ENCODE measurements around the gene LOC101059915.

LOC101059915 gene

DNA sequence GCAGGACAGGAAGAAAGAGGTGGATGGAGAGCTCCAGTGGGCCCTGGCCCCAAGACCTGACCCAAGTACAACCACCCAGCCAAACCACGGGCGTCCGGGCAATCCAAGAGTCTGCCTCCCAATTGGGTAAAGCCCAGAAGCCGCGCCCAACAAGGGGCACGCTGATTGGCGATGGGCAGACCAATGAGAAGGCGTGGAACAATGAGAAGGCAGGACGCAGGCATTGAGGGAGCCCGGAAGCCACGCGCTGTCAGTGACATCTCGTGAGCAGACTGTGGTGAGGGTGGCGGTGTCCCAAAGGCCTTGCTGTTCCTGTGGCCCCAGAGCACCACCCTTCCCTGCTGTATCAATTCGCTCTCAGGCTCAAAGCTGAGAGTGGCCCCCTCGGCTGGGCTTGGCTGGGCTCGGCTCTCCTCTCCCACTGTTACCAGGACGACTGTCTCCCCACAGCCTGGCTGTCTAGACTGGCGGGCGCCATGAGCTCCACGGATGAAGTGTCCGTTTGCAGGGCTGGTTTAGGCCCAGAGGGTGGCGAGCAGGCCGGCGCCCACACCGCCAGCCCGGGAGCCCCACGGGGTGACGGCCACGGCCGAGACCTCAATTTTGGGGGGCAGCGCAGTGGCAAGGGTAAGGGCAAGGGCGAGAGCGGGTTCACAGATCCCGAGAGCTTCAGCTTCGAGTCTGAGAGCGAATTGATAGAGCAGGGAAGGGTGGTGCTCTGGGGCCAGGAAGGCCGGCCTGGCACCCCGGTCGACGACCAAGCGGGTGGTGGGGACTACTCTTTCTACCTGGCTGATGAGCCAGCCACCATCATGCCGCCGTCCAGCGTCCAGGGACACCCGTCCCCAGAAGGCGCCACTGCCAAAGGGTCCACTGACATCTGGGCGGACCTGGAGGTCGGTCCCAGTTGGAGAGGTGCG is at the start of gene LOC101059915:
Gene LOC101059915, plus strand, starts transcription at position 219 of the 920 bp plus-strand sequence.
- H3K23ac ChIP-seq (ENCODE audit: low read length): no peak within 1 kb of the TSS
- H2BK120ac ChIP-seq (ENCODE audit: insufficient read depth, low read length, poor library complexity): no peak within 1 kb of the TSS
- no peak within 1 kb of the TSS for H4K91ac ChIP-seq (ENCODE audit: low read depth, low read length)
- no peak within 1 kb of the TSS for H3K9ac ChIP-seq (ENCODE audit: low read length)
- no peak within 1 kb of the TSS for H3K27ac ChIP-seq (ENCODE audit: low read depth, low read length)
- H3K18ac ChIP-seq (ENCODE audit: low read length): no peak within 1 kb of the TSS
- H3K36me3 ChIP-seq (ENCODE audit: control insufficient read depth in 1 of 2, insufficient read depth in 2 of 2, low read length in 2 of 2): no peaks in the 10 kb centered on the region
- no peak for DNase-seq
- H3K79me1 ChIP-seq (ENCODE audit: low read length): no peaks in the 10 kb centered on the region
- H2AFZ ChIP-seq (ENCODE audit: insufficient read depth, low read length, poor library complexity): no peak within 1 kb of the TSS
- no peaks in the 10 kb centered on the region for H3K27me3 ChIP-seq (ENCODE audit: insufficient read depth, low read length)
- no peaks in the 10 kb centered on the region for H3K79me2 ChIP-seq (ENCODE audit: control insufficient read depth, insufficient read depth, low read length, poor library complexity)
- H3K4me3 ChIP-seq (ENCODE audit: low read depth, low read length): no peak within 1 kb of the TSS
- H4K8ac ChIP-seq (ENCODE audit: low read depth, low read length): no peak within 1 kb of the TSS
- peaks cover 2% of the 10 kb centered on the region for H3K9me3 ChIP-seq (ENCODE audit: insufficient read depth, low read depth, low read length)
- no peak within 1 kb of the TSS for H4K12ac ChIP-seq (ENCODE audit: low read depth, low read length)
- no peak within 1 kb of the TSS for H3K4me2 ChIP-seq (ENCODE audit: low read length)
- H3K4ac ChIP-seq (ENCODE audit: low read depth, low read length): no peak within 1 kb of the TSS
- H3K14ac ChIP-seq (ENCODE audit: low read length): no peak within 1 kb of the TSS
- WGBS (ENCODE audit: extremely low coverage, insufficient coverage, insufficient read length): no CpG with 5 or more reads among the region's 50 CpGs
- H2BK5ac ChIP-seq (ENCODE audit: low read depth, low read length, poor library complexity): no peak within 1 kb of the TSS
- H3K4me1 ChIP-seq (ENCODE audit: control insufficient read depth in 1 of 2, insufficient read depth in 2 of 2, low read length in 2 of 2): peaks cover 0 to 8% of the 10 kb centered on the region in 2 experiments
- no peak within 1 kb of the TSS for H2BK12ac ChIP-seq (ENCODE audit: low read length)
- H2AK5ac ChIP-seq (ENCODE audit: low read length): no peak within 1 kb of the TSS

DNA sequence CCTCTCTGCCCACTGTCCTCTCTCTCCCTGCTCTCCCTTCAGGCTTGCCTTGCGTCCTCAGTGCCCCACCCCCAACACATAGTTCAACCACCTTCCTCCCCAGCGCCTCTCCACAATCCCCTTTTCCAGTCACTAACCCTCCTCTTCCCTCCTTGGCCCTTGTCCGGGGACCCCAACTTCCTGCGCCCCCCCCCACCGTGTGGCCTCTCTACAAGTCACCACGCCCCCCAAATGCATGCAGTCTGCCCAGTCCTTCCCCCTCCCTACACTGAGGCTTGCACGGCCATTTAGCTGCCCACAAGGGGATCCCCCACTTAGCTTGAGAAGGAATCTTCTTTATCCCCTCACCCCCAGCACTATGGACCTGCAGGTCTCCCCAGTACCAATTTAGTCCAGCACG is 49.6 kb upstream of the LOC101059915 start:
- H3K4me2 ChIP-seq (ENCODE audit: low read length): no peak overlapping the region
- no peak overlapping the region for H4K12ac ChIP-seq (ENCODE audit: low read depth, low read length)
- H2AK5ac ChIP-seq (ENCODE audit: low read length): no peak overlapping the region
- no peaks in the 10 kb centered on the region for H3K79me2 ChIP-seq (ENCODE audit: control insufficient read depth, insufficient read depth, low read length, poor library complexity)
- no CpG with 5 or more reads among the region's 8 CpGs for WGBS (ENCODE audit: extremely low coverage, insufficient coverage, insufficient read length)
- H2BK120ac ChIP-seq (ENCODE audit: insufficient read depth, low read length, poor library complexity): no peak overlapping the region
- H3K9me3 ChIP-seq (ENCODE audit: insufficient read depth, low read depth, low read length): no peaks in the 10 kb centered on the region
- H2BK12ac ChIP-seq (ENCODE audit: low read length): no peak overlapping the region
- H3K36me3 ChIP-seq (ENCODE audit: control insufficient read depth in 1 of 2, insufficient read depth in 2 of 2, low read length in 2 of 2): peaks cover 0 to under 1% of the 10 kb centered on the region in 2 experiments
- H3K14ac ChIP-seq (ENCODE audit: low read length): no peak overlapping the region
- no peak for DNase-seq
- no peak overlapping the region for H4K91ac ChIP-seq (ENCODE audit: low read depth, low read length)
- no peak overlapping the region for H4K8ac ChIP-seq (ENCODE audit: low read depth, low read length)
- H2BK5ac ChIP-seq (ENCODE audit: low read depth, low read length, poor library complexity): no peak overlapping the region
- no peak overlapping the region for H2AFZ ChIP-seq (ENCODE audit: insufficient read depth, low read length, poor library complexity)
- no peak overlapping the region for H3K18ac ChIP-seq (ENCODE audit: low read length)
- H3K9ac ChIP-seq (ENCODE audit: low read length): no peak overlapping the region
- no peaks in the 10 kb centered on the region for H3K27me3 ChIP-seq (ENCODE audit: insufficient read depth, low read length)
- no peak overlapping the region for H3K4ac ChIP-seq (ENCODE audit: low read depth, low read length)
- no peak overlapping the region for H3K4me3 ChIP-seq (ENCODE audit: low read depth, low read length)
- H3K23ac ChIP-seq (ENCODE audit: low read length): no peak overlapping the region
- peaks cover 0 to 3% of the 10 kb centered on the region in 2 experiments for H3K4me1 ChIP-seq (ENCODE audit: control insufficient read depth in 1 of 2, insufficient read depth in 2 of 2, low read length in 2 of 2)
- no peaks in the 10 kb centered on the region for H3K79me1 ChIP-seq (ENCODE audit: low read length)
- no peak overlapping the region for H3K27ac ChIP-seq (ENCODE audit: low read depth, low read length)

DNA sequence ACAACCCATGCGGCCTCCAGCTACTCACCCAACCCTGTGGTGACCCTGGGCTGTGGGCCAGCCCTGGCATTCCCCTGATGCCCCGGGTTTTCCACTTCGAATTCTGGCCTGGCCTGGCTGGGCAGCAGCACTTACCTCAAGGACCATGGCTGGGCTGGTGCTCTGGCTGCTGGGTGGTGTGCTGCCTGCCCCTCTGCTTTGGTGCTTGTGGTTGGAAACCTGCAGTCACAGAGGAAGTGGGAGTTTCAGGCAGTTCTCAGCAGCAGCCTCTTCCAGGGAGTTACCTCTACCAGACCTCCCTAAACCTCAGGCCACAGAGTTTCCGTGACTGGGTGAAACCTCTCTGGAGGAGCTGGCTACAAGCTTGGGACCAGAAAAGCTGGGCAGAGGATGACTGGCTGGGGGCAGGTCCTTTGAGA is 49.0 kb upstream of the LOC101059915 start, which contains the start of gene CXCR3:
Gene CXCR3, minus strand, starts transcription at position 209 of the 419 bp plus-strand sequence. Its CDS starts 62 bp downstream, at position 147.
- Histone ChIP-seq H3K18ac (ENCODE audit: low read length) (no peak within 1 kb of the TSS), H3K27ac (ENCODE audit: low read depth, low read length) (no peak within 1 kb of the TSS)
- WGBS (ENCODE audit: extremely low coverage, insufficient coverage, insufficient read length): no CpG with 5 or more reads among the region's 4 CpGs

DNA sequence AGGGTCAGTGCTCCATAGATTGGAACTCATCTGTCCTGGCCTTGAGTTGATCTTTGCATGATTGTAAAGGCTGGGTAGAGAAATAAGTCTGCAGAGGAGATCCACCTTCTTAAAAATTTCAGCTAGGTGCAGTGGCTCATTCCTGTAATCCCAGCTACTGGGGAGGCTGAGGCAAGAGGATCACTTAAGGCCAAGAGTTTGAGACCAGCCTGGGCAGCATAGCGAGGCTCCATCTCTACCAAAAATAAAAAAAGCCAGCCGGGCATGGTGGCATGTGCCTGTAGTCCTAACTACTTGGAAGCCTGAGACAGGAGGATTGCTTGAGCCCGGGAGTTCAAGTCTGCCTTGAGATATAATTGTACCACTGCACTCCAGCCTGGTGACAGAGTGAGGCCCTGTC is 48.6 kb upstream of the LOC101059915 start:
- Histone ChIP-seq H4K8ac (ENCODE audit: low read depth, low read length) (no peak overlapping the region), H3K27ac (ENCODE audit: low read depth, low read length) (no peak overlapping the region), H4K91ac (ENCODE audit: low read depth, low read length) (no peak overlapping the region), H3K9me3 (ENCODE audit: insufficient read depth, low read depth, low read length) (no peaks in the 10 kb centered on the region), H2AK5ac (ENCODE audit: low read length) (no peak overlapping the region), H3K18ac (ENCODE audit: low read length) (no peak overlapping the region), H2BK12ac (ENCODE audit: low read length) (no peak overlapping the region), H4K12ac (ENCODE audit: low read depth, low read length) (no peak overlapping the region), H3K14ac (ENCODE audit: low read length) (no peak overlapping the region), H3K36me3 (ENCODE audit: control insufficient read depth in 1 of 2, insufficient read depth in 2 of 2, low read length in 2 of 2) (no peaks in the 10 kb centered on the region), H3K4me3 (ENCODE audit: low read depth, low read length) (no peak overlapping the region), H2BK5ac (ENCODE audit: low read depth, low read length, poor library complexity) (no peak overlapping the region), H3K4me1 (ENCODE audit: control insufficient read depth in 1 of 2, insufficient read depth in 2 of 2, low read length in 2 of 2) (peaks cover 0 to 7% of the 10 kb centered on the region in 2 experiments), H3K79me2 (ENCODE audit: control insufficient read depth, insufficient read depth, low read length, poor library complexity) (no peaks in the 10 kb centered on the region), H3K9ac (ENCODE audit: low read length) (no peak overlapping the region), H3K27me3 (ENCODE audit: insufficient read depth, low read length) (no peaks in the 10 kb centered on the region), H3K4ac (ENCODE audit: low read depth, low read length) (no peak overlapping the region), H3K79me1 (ENCODE audit: low read length) (no peaks in the 10 kb centered on the region), H3K23ac (ENCODE audit: low read length) (no peak overlapping the region), H2AFZ (ENCODE audit: insufficient read depth, low read length, poor library complexity) (no peak overlapping the region), H3K4me2 (ENCODE audit: low read length) (no peak overlapping the region), H2BK120ac (ENCODE audit: insufficient read depth, low read length, poor library complexity) (no peak overlapping the region)
- DNase-seq: no peak
- no CpG with 5 or more reads among the region's 3 CpGs for WGBS (ENCODE audit: extremely low coverage, insufficient coverage, insufficient read length)

More for the DNA sequence above, 49.0 kb upstream of the LOC101059915 start, which contains the start of gene CXCR3:
- H2AFZ ChIP-seq (ENCODE audit: insufficient read depth, low read length, poor library complexity): no peak within 1 kb of the TSS
- H3K9me3 ChIP-seq (ENCODE audit: insufficient read depth, low read depth, low read length): no peaks in the 10 kb centered on the region
- H3K9ac ChIP-seq (ENCODE audit: low read length): no peak within 1 kb of the TSS
- no peak within 1 kb of the TSS for H3K23ac ChIP-seq (ENCODE audit: low read length)
- no peak for DNase-seq
- H3K4me3 ChIP-seq (ENCODE audit: low read depth, low read length): no peak within 1 kb of the TSS
- no peak within 1 kb of the TSS for H2BK120ac ChIP-seq (ENCODE audit: insufficient read depth, low read length, poor library complexity)
- no peaks in the 10 kb centered on the region for H3K36me3 ChIP-seq (ENCODE audit: control insufficient read depth in 1 of 2, insufficient read depth in 2 of 2, low read length in 2 of 2)
- H3K79me1 ChIP-seq (ENCODE audit: low read length): no peaks in the 10 kb centered on the region
- H2BK5ac ChIP-seq (ENCODE audit: low read depth, low read length, poor library complexity): no peak within 1 kb of the TSS
- no peak within 1 kb of the TSS for H3K4ac ChIP-seq (ENCODE audit: low read depth, low read length)
- no peak within 1 kb of the TSS for H2BK12ac ChIP-seq (ENCODE audit: low read length)
- H2AK5ac ChIP-seq (ENCODE audit: low read length): no peak within 1 kb of the TSS
- no peak within 1 kb of the TSS for H3K14ac ChIP-seq (ENCODE audit: low read length)
- peaks cover 0 to 6% of the 10 kb centered on the region in 2 experiments for H3K4me1 ChIP-seq (ENCODE audit: control insufficient read depth in 1 of 2, insufficient read depth in 2 of 2, low read length in 2 of 2)
- no peaks in the 10 kb centered on the region for H3K79me2 ChIP-seq (ENCODE audit: control insufficient read depth, insufficient read depth, low read length, poor library complexity)
- H3K27me3 ChIP-seq (ENCODE audit: insufficient read depth, low read length): no peaks in the 10 kb centered on the region
- no peak within 1 kb of the TSS for H4K91ac ChIP-seq (ENCODE audit: low read depth, low read length)
- H4K12ac ChIP-seq (ENCODE audit: low read depth, low read length): no peak within 1 kb of the TSS
- H3K4me2 ChIP-seq (ENCODE audit: low read length): no peak within 1 kb of the TSS
- no peak within 1 kb of the TSS for H4K8ac ChIP-seq (ENCODE audit: low read depth, low read length)

All from trophoblast cell (in vitro differentiated cells and primary cell).